ENCODE results near the gene RHOG. TPM values are rescaled to one million over a fixed set of nuclear protein-coding genes. Genes with fewer than 3 reads are reported as not detected.

The RHOG gene
- total and polyA plus RNA-seq, 9 of the 15 experiments (the other 6 are each of a cell fraction or from before 2014, with no cell fraction given), result 22.6 to 162 (median 80.3) TPM

DNA sequence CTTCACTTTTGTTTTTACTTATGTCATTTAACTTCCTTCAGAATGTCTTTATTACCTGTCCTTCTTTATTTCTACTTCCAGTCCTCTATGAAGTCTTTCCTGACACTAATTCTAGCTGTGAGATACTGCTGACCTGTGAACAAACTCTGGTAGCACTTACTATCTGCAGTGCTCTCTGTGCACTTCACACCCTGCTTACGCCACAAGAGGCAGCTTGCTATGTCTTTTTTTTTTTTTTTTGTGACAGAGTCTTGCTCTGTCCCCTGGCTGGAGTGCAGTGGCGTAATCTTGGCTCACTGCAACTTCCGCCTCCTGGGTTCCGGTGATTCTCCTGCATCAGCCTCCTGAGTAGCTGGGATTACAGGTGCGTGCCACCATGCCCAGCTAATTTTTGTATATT is 25.4 kb upstream of the RHOG start (continued):
- TF ChIP-seq STAT5A (IDR thresholded peaks at IDR 0.05; ENCODE audit: borderline replicate concordance, low read length) (no peak), BHLHE40 (IDR thresholded peaks at IDR 0.05; ENCODE audit: low read length) (no peak), ZNF311 (CRISPR knock-in tag; IDR thresholded peaks at IDR 0.05) (no peak), WHSC1 (IDR thresholded peaks at IDR 0.05; ENCODE audit: low read length) (no peak), TRIM28 (IDR thresholded peaks at IDR 0.05) (no peak), RBFOX2 (IDR thresholded peaks at IDR 0.05; ENCODE audit: low read depth, low read length) (no peak), KLF16 (IDR thresholded peaks at IDR 0.05) (no peak), SMAD2 (IDR thresholded peaks at IDR 0.05; ENCODE audit: low read depth, low read length) (no peak), EP300 (IDR thresholded peaks at IDR 0.05; ENCODE audit: low read length) (peak; percentile 7; the same call in 1 of the 2 replicates), ZNF217 (CRISPR knock-in tag; IDR thresholded peaks at IDR 0.05) (no peak), MECOM (CRISPR knock-in tag; IDR thresholded peaks at IDR 0.05) (no peak), MEF2D (tag; conservative IDR thresholded peaks at IDR 0.05; ENCODE audit: low read depth) (no peak), PYGO2 (tag; IDR thresholded peaks at IDR 0.05) (no peak), HDGF (IDR thresholded peaks at IDR 0.05) (0 out of 2 replicates have a peak, but pooled peaks have one; percentile 24), RBM17 (IDR thresholded peaks at IDR 0.05; ENCODE audit: borderline replicate concordance, low read depth, low read length) (no peak), KHSRP (IDR thresholded peaks at IDR 0.05) (no peak), PTBP1 (IDR thresholded peaks at IDR 0.05; ENCODE audit: low read depth, low read length) (no peak), ZNF766 (CRISPR knock-in tag; conservative IDR thresholded peaks at IDR 0.05) (no peak), HNRNPUL1 (IDR thresholded peaks at IDR 0.05; ENCODE audit: low read length) (no peak), ZFPM2 (CRISPR knock-in tag; IDR thresholded peaks at IDR 0.05) (no peak), HSF4 (CRISPR knock-in tag; IDR thresholded peaks at IDR 0.05; ENCODE audit: borderline replicate concordance) (no peak)
- TF ChIP-seq, protein P1, sequence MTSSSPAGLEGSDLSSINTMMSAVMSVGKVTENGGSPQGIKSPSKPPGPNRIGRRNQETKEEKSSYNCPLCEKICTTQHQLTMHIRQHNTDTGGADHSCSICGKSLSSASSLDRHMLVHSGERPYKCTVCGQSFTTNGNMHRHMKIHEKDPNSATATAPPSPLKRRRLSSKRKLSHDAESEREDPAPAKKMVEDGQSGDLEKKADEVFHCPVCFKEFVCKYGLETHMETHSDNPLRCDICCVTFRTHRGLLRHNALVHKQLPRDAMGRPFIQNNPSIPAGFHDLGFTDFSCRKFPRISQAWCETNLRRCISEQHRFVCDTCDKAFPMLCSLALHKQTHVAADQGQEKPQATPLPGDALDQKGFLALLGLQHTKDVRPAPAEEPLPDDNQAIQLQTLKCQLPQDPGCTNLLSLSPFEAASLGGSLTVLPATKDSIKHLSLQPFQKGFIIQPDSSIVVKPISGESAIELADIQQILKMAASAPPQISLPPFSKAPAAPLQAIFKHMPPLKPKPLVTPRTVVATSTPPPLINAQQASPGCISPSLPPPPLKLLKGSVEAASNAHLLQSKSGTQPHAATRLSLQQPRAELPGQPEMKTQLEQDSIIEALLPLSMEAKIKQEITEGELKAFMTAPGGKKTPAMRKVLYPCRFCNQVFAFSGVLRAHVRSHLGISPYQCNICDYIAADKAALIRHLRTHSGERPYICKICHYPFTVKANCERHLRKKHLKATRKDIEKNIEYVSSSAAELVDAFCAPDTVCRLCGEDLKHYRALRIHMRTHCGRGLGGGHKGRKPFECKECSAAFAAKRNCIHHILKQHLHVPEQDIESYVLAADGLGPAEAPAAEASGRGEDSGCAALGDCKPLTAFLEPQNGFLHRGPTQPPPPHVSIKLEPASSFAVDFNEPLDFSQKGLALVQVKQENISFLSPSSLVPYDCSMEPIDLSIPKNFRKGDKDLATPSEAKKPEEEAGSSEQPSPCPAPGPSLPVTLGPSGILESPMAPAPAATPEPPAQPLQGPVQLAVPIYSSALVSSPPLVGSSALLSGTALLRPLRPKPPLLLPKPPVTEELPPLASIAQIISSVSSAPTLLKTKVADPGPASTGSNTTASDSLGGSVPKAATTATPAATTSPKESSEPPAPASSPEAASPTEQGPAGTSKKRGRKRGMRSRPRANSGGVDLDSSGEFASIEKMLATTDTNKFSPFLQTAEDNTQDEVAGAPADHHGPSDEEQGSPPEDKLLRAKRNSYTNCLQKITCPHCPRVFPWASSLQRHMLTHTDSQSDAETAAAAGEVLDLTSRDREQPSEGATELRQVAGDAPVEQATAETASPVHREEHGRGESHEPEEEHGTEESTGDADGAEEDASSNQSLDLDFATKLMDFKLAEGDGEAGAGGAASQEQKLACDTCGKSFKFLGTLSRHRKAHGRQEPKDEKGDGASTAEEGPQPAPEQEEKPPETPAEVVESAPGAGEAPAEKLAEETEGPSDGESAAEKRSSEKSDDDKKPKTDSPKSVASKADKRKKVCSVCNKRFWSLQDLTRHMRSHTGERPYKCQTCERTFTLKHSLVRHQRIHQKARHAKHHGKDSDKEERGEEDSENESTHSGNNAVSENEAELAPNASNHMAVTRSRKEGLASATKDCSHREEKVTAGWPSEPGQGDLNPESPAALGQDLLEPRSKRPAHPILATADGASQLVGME (CRISPR knock-in tag; IDR thresholded peaks at IDR 0.05), result no peak
- TF ChIP-seq, protein P2, sequence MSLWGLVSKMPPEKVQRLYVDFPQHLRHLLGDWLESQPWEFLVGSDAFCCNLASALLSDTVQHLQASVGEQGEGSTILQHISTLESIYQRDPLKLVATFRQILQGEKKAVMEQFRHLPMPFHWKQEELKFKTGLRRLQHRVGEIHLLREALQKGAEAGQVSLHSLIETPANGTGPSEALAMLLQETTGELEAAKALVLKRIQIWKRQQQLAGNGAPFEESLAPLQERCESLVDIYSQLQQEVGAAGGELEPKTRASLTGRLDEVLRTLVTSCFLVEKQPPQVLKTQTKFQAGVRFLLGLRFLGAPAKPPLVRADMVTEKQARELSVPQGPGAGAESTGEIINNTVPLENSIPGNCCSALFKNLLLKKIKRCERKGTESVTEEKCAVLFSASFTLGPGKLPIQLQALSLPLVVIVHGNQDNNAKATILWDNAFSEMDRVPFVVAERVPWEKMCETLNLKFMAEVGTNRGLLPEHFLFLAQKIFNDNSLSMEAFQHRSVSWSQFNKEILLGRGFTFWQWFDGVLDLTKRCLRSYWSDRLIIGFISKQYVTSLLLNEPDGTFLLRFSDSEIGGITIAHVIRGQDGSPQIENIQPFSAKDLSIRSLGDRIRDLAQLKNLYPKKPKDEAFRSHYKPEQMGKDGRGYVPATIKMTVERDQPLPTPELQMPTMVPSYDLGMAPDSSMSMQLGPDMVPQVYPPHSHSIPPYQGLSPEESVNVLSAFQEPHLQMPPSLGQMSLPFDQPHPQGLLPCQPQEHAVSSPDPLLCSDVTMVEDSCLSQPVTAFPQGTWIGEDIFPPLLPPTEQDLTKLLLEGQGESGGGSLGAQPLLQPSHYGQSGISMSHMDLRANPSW (CRISPR knock-in tag; IDR thresholded peaks at IDR 0.05), result no peak

All from K562 (cell line).